GM12891 (cell line): Measurements from ENCODE around the gene H1-8.

Experiments
- DNase-seq: peaks from one replicate; pipeline ENCODE4 v3.0.0; 2011; ENCODE audit warnings: low spot score; ENCODE audit not compliant: insufficient read length
- FAIRE-seq: peaks from 2 replicates; lab custom pipeline; 2011; peaks lifted over from hg19 to GRCh38; lab: Jason Lieb, UNC
- PAX5 ChIP-seq: IDR thresholded peaks from 2 replicates; pipeline ENCODE4 v1.6.1; 2011; ENCODE audit warnings: low read length, moderate library complexity, mild to moderate bottlenecking; ENCODE audit not compliant: insufficient read depth, severe bottlenecking
- POLR2A ChIP-seq: IDR thresholded peaks from 2 replicates; pipeline ENCODE4 v1.6.1; 2011; ENCODE audit warnings: low read depth, low read length, control low read depth
- POLR2AphosphoS5 ChIP-seq: IDR thresholded peaks from 2 replicates; pipeline ENCODE4 v1.6.1; 2011; ENCODE audit warnings: low read depth, low read length, control low read depth
- POU2F2 ChIP-seq: IDR thresholded peaks from 2 replicates; pipeline ENCODE4 v1.6.1; 2011; ENCODE audit warnings: low read depth, mild to moderate bottlenecking, control low read depth, low read length, moderate library complexity
- SPI1 ChIP-seq: IDR thresholded peaks from 2 replicates; pipeline ENCODE4 v1.6.1; 2011; ENCODE audit warnings: low read depth, low read length, control low read depth
- TAF1 ChIP-seq: IDR thresholded peaks from 2 replicates; pipeline ENCODE4 v1.6.1; 2011; ENCODE audit warnings: low read depth, low read length, control low read depth

H1-8 gene

GRCh38 chr3:129599073-129599472, 56.1 kb downstream of the H1-8 start:
- FAIRE-seq (no peak), DNase-seq (no peak)
- TF ChIP-seq POU2F2 (no peak), SPI1 (no peak), POLR2A (no peak), TAF1 (no peak), PAX5 (no peak), POLR2AphosphoS5 (no peak)

GRCh38 chr3:129599607-129600006, 56.6 kb downstream of the H1-8 start:
- no peak for FAIRE-seq
- TF ChIP-seq SPI1 (no peak), POU2F2 (no peak)

GRCh38 chr3:129600348-129600747, 57.4 kb downstream of the H1-8 start:
- DNase-seq (no peak), FAIRE-seq (no peak)
- TF ChIP-seq TAF1 (no peak), POU2F2 (no peak), POLR2AphosphoS5 (no peak), PAX5 (no peak), SPI1 (no peak), POLR2A (no peak)

More at GRCh38 chr3:129599607-129600006, 56.6 kb downstream of the H1-8 start:
- no peak for DNase-seq
